Measurements from ENCODE around the gene SAP25. TPM values are rescaled to one million over a fixed set of nuclear protein-coding genes. Genes with fewer than 3 reads are reported as not detected.

The SAP25 gene
- 1 to 10 TPM in 3 of 9 donors, under 1 TPM in 3, not detected in 3; 0.67 to 5.1 (median 1.2) TPM for total RNA-seq
- polyA plus RNA-seq: 10 to 100 TPM in 1 of 3 donors, 1 to 10 TPM in 1, not detected in 1; 3.6 to 11.3 TPM
- long read RNA-seq, donor 1, partial matches to known transcripts: 0 of 1 reads
- long read RNA-seq, donor 1, other reads (novel, unspliced or antisense): 0 of 1 reads
- long read RNA-seq, donor 2: 0 reads
- long read RNA-seq, donor 3: 0 reads
- long read RNA-seq, donor 4: 0 reads
- long read RNA-seq, donor 5, partial matches to known transcripts: 0 of 2 reads
- long read RNA-seq, donor 5, other reads (novel, unspliced or antisense): 0 of 2 reads
- long read RNA-seq, donor 6: 0 reads
- long read RNA-seq, donor 7, partial matches to known transcripts: 0 of 2 reads
- long read RNA-seq, donor 7, other reads (novel, unspliced or antisense): 0 of 2 reads
- long read RNA-seq, donor 8: 0 reads
- long read RNA-seq, donor 9: 0 reads
- long read RNA-seq, donor 10: 0 reads

- WGBS, 4 donors: 87 to 92% (median 90%) methylated on average over 17 to 70 of the region's 70 CpGs
- H3K4me1 ChIP-seq (replicated peaks in 1 of 2): peaks cover 16 to 17% of the 10 kb centered on the region in 2 donors
- H3K4me3 ChIP-seq: no peak within 1 kb of the TSS
- H3K36me3 ChIP-seq (replicated peaks in 1 of 2): peaks cover 0 to 50% of the 10 kb centered on the region in 2 donors
- TF ChIP-seq CTCF (IDR thresholded peaks at IDR 0.05) (peak in 1 of 6 experiments; percentile 30), POLR2A (IDR thresholded peaks at IDR 0.05) (no peak)
- no peaks in the 10 kb centered on the region for H3K27me3 ChIP-seq
- intact Hi-C loops (cut with DNase I): loop anchor here in 1 of 2 donors (5.0 kb wide), 1 partner anchor 113 kb away; no protein-coding TSS in a partner anchor
- peak in 2 of 7 donors; percentile 41 to 55 for DNase-seq
- peak within 1 kb of the TSS in 2 of 5 donors; percentile 32 to 38 for H3K27ac ChIP-seq
- H3K9me3 ChIP-seq (replicated peaks in 1 of 3): no peaks in the 10 kb centered on the region
These were observed at the start of gene SAP25 for GRCh38 chr7:100573691-100574361. TSS of gene SAP25 (minus strand) at chr7:100573900. CDS start at chr7:100573742, 158 bp downstream.

- TF ChIP-seq POLR2A (IDR thresholded peaks at IDR 0.05): peak in 1 of 2 donors; percentile 31
- TF ChIP-seq CTCF (IDR thresholded peaks at IDR 0.05): no peak
- H3K9me3 ChIP-seq (replicated peaks in 1 of 3): no peaks in the 10 kb centered on the region
- 32 to 57% (median 44%) methylated on average over 8 of the region's 8 CpGs for WGBS, 4 donors
- H3K27ac ChIP-seq: peak overlapping the region; percentile 52 to 91 (median 70)
- DNase-seq: peak; percentile 82 to 94 (median 89)
- H3K27me3 ChIP-seq: no peaks in the 10 kb centered on the region
- peaks cover 0 to 3% of the 10 kb centered on the region in 2 donors for H3K4me1 ChIP-seq (replicated peaks in 1 of 2)
- intact Hi-C loops (cut with DNase I): no loop called here
- no peak overlapping the region for H3K4me3 ChIP-seq
- no peaks in the 10 kb centered on the region for H3K36me3 ChIP-seq (replicated peaks in 1 of 2)
These were observed 47.9 kb upstream of the SAP25 start for GRCh38 chr7:100621554-100621953.

- Histone ChIP-seq H3K9me3 (replicated peaks in 1 of 3) (no peaks in the 10 kb centered on the region), H3K4me3 (no peak overlapping the region), H3K27me3 (no peaks in the 10 kb centered on the region), H3K4me1 (replicated peaks in 1 of 2) (peaks cover 0 to 3% of the 10 kb centered on the region in 2 donors), H3K27ac (peak overlapping the region in 2 of 5 donors; percentile 81 to 91), H3K36me3 (replicated peaks in 1 of 2) (no peaks in the 10 kb centered on the region)
- TF ChIP-seq CTCF (IDR thresholded peaks at IDR 0.05) (no peak), POLR2A (IDR thresholded peaks at IDR 0.05) (no peak)
- intact Hi-C loops (cut with DNase I): no loop called here
- no peak for DNase-seq
- 92 to 97% (median 95%) methylated on average over 14 to 23 of the region's 23 CpGs for WGBS, 4 donors
These were observed 47.1 kb upstream of the SAP25 start for GRCh38 chr7:100620804-100621203.

GRCh38 chr7:100620239-100620638 lies 46.5 kb upstream of the SAP25 start:
- peaks cover 0 to 3% of the 10 kb centered on the region in 2 donors for H3K4me1 ChIP-seq (replicated peaks in 1 of 2)
- DNase-seq: no peak
- H3K4me3 ChIP-seq: no peak overlapping the region
- intact Hi-C loops (cut with DNase I): no loop called here
- H3K27ac ChIP-seq: no peak overlapping the region
- no peaks in the 10 kb centered on the region for H3K9me3 ChIP-seq (replicated peaks in 1 of 3)
- H3K27me3 ChIP-seq: no peaks in the 10 kb centered on the region
- no peak for TF ChIP-seq CTCF (IDR thresholded peaks at IDR 0.05)
- no peak for TF ChIP-seq POLR2A (IDR thresholded peaks at IDR 0.05)
- WGBS, 4 donors: 78 to 98% (median 92%) methylated on average over 4 to 6 of the region's 6 CpGs
- H3K36me3 ChIP-seq (replicated peaks in 1 of 2): no peaks in the 10 kb centered on the region

Measured in adrenal gland (tissue), 19 donors.